H1 (cell line): Measurements from ENCODE around the gene LCAT.

ENCODE experiments used
- CTCF ChIP-seq, 3 experiments: IDR thresholded peaks; 1 replicate in 2 of 3; 2 replicates in 1 of 3; pipeline versions ENCODE4 v1.5.1 to v1.6.1; 2011; ENCODE audit warnings: low read length in 3 of 3, mild to moderate bottlenecking in 3 of 3, inconsistent platforms in 2 of 3, low read depth in 1 of 3, moderate library complexity in 1 of 3; ENCODE audit not compliant: insufficient read depth in 1 of 3; ENCODE audit errors: control extremely low read depth in 1 of 3
- EGR1 ChIP-seq: IDR thresholded peaks from 2 replicates; pipeline ENCODE4 v1.6.1; 2011; ENCODE audit warnings: low read depth, low read length, borderline replicate concordance
- EZH2 ChIP-seq: fragments of 200-600 bp; sonication (generic); IDR thresholded peaks from 2 replicates; pipeline ENCODE4 v1.7.1; 2012; ENCODE audit warnings: low read depth, mild to moderate bottlenecking, moderate library complexity, low read length, inconsistent platforms; ENCODE audit not compliant: severe bottlenecking
- GTF2F1 ChIP-seq: IDR thresholded peaks from 2 replicates; pipeline ENCODE4 v1.6.1; 2012; ENCODE audit warnings: low read depth, low read length, improper control_type of control experiment, borderline replicate concordance
- TEAD4 ChIP-seq: IDR thresholded peaks from 2 replicates; pipeline ENCODE4 v1.6.1; 2012; ENCODE audit warnings: low read depth, low read length, inconsistent platforms, mixed read lengths
- YY1 ChIP-seq: IDR thresholded peaks from 2 replicates; pipeline ENCODE4 v1.6.1; 2011; ENCODE audit warnings: low read depth, mild to moderate bottlenecking, low read length

GRCh38 chr16:67962135-67962534, 18.2 kb upstream of the LCAT start:
- TF ChIP-seq YY1 (no peak), EGR1 (no peak), TEAD4 (no peak), CTCF (IDR thresholded peaks at IDR 0.05; ENCODE audit: control extremely low read depth in 1 of 3, insufficient read depth in 1 of 3, low read depth in 1 of 3, low read length in 3 of 3) (no peak), GTF2F1 (no peak), EZH2 (no peak)
